Fibroblast of pulmonary artery (primary cell): ENCODE data around the gene LAMA1.

ENCODE experiments used
- DNase-seq: peaks from one replicate; pipeline ENCODE4 v3.0.0-alpha.2; 2010; ENCODE audit warnings: low read depth
- H3K4me3 ChIP-seq: replicated peaks from 2 replicates; pipeline ENCODE4 v1.5.1; 2011; ENCODE audit warnings: low read depth, mild to moderate bottlenecking, control low read depth, low read length, moderate library complexity
- CTCF ChIP-seq: IDR thresholded peaks from 2 replicates; pipeline ENCODE4 v1.5.1; 2011; ENCODE audit warnings: mild to moderate bottlenecking, control low read depth, low read length, inconsistent platforms; ENCODE audit errors: missing control alignments

The LAMA1 gene

GRCh38 chr18:6982398-6982797 is 135.2 kb downstream of the LAMA1 start:
- TF ChIP-seq CTCF, result no peak
- H3K4me3 ChIP-seq, result no peak overlapping the region
- DNase-seq, result no peak

- DNase-seq, result no peak
- H3K4me3 ChIP-seq, result no peak overlapping the region
- TF ChIP-seq CTCF, result no peak
These were observed 137.2 kb downstream of the LAMA1 start for GRCh38 chr18:6980363-6980762.

- DNase-seq, result no peak
These were observed 137.6 kb downstream of the LAMA1 start for GRCh38 chr18:6979954-6980353.

GRCh38 chr18:6976935-6977334 is 140.7 kb downstream of the LAMA1 start:
- no peak for TF ChIP-seq CTCF
- DNase-seq, result no peak
- H3K4me3 ChIP-seq, result no peak overlapping the region

More at GRCh38 chr18:6979954-6980353, 137.6 kb downstream of the LAMA1 start:
- H3K4me3 ChIP-seq, result no peak overlapping the region
- TF ChIP-seq CTCF, result no peak

GRCh38 chr18:6975084-6975483 is 142.5 kb downstream of the LAMA1 start:
- no peak for TF ChIP-seq CTCF
- no peak for DNase-seq
- no peak overlapping the region for H3K4me3 ChIP-seq

GRCh38 chr18:6971823-6972478 is 145.6 kb downstream of the LAMA1 start:
- H3K4me3 ChIP-seq, result no peak overlapping the region
- DNase-seq, result no peak
- no peak for TF ChIP-seq CTCF

- no peak for TF ChIP-seq CTCF
- H3K4me3 ChIP-seq, result no peak overlapping the region
- no peak for DNase-seq
These were observed 154.0 kb downstream of the LAMA1 start for GRCh38 chr18:6963452-6964097.
